GM12801 (cell line): Measurements from ENCODE around the gene RAB8B.

Source experiments
- CTCF ChIP-seq: IDR thresholded peaks from one replicate; pipeline ENCODE4 v1.5.1; 2011; ENCODE audit warnings: control low read depth; ENCODE audit not compliant: insufficient read length; ENCODE audit errors: extremely low read depth

RAB8B gene

GRCh38 chr15:63169788-63170187 is 19.6 kb upstream of the RAB8B start:
- no peak for TF ChIP-seq CTCF

DNA sequence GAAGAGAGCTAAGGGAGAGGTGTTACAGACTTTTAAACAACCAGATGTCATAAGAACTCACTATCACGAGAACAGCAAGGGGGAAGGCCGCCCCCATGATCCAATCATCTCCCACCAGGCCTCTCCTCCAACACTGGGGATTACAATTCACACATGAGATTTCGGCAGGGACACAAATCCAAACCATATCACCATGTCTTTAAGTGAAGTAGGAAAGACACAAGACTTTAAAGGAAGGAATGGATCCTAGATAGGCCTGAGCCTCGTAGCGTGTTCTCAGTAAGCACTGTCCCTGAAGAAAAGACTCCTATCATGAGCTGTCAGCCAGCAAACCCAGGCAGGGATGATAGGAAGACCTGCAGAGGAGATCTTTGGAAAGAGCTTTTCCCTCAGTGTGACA is 17.0 kb upstream of the RAB8B start:
- TF ChIP-seq CTCF = no peak

DNA sequence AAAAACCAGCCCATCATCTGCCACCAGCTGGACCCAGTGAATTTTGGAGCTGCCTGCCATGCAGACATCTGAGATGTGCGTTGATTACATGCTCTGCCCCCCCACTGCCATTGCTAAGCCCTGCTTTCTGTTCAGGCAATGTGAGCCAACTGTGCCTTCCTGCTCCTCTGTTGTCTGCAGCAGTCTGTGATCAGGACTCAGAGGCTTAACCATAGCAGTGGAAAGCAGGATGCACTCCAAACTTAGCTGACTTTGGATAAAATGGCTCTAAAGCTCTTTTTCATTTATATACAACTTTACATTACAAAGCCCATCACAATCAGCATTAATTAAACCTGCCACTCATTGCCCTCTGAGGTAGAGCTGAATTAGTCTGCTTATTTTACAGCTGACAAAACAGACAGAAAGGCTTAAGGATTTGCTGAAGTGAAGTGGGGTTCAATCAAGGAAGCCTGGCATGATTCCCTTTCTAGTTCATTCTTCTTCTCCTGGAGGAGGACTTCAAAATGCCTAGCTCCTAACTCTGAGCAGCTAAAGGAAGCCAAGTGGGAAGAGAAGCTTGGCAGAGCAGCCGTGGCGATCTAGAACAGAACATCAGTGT is 16.5 kb upstream of the RAB8B start:
- TF ChIP-seq CTCF = no peak

- TF ChIP-seq CTCF = no peak
Measured at GRCh38 chr15:63176302-63176701, 13.1 kb upstream of the RAB8B start.

DNA sequence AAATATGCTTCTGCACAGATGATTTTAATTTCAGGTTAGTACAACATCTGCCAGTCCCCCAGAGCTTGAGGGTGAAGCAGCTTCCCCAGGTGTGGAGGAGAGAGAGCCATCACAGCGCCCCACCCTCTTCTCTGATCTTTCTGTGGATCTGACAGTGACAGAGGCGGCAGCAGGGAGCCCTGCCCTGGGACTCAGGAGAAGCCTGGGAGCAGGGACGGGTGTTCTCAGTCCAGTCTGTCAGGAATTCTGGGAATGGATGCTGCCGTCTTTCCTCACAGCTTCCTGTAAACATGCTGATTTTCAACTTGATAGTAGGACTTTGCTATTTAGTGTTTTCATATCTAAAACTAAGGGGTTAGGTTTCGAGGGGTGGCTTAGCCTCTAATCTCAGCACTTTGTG is 11.4 kb upstream of the RAB8B start:
- TF ChIP-seq CTCF = no peak

GRCh38 chr15:63180746-63181145 is 8.7 kb upstream of the RAB8B start:
- no peak for TF ChIP-seq CTCF

DNA sequence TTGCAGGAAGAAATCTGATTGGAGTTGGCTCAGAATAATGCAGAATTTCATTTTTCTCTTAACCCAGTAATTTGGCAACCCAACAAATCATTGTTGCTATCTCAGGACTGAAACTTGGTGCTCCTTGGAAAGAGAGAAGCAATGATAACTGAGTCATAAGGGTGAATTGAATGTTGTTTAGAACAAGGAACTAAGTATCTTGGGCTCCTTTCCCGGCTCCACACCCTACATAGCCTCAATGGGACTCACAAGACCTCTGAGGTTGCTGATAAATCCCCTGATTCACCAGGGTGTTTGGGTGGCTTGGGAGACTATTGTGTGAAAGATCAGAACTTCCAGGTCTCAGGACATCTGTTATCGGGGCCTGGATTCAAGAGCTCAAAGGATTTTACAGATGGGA is 7.8 kb upstream of the RAB8B start:
- no peak for TF ChIP-seq CTCF
